ENCODE data around the gene BSND. TPM values are rescaled to one million over a fixed set of nuclear protein-coding genes. Genes with fewer than 3 reads are reported as not detected.

The BSND gene
- total RNA-seq, 1 donor from 2014 or later, result not detected

- no peak for ATAC-seq
- DNase-seq (ENCODE audit: low spot score), result peak; percentile 35
These were observed 23.2 kb upstream of the BSND start for GRCh38 chr1:54975356-54976108.

- peak; percentile 14 for DNase-seq (ENCODE audit: low spot score)
- ATAC-seq, result no peak
These were observed 22.0 kb upstream of the BSND start for GRCh38 chr1:54976747-54977146.

- ATAC-seq, result no peak
- DNase-seq (ENCODE audit: low spot score), result peak; percentile 29
These were observed 21.0 kb upstream of the BSND start for GRCh38 chr1:54977533-54978297.

- ATAC-seq, result no peak
- DNase-seq (ENCODE audit: low spot score), result peak; percentile 30
These were observed 20.0 kb upstream of the BSND start for GRCh38 chr1:54978528-54979326.

- no peak for ATAC-seq
- DNase-seq (ENCODE audit: low spot score), result peak; percentile 29
These were observed 19.3 kb upstream of the BSND start for GRCh38 chr1:54979327-54979891.

- ATAC-seq (no peak), DNase-seq (ENCODE audit: low spot score) (peak; percentile 31)
These were observed 18.6 kb upstream of the BSND start for GRCh38 chr1:54980046-54980527.

- peak; percentile 46 for DNase-seq (ENCODE audit: low spot score)
- ATAC-seq, result peak; percentile 88
These were observed 18.0 kb upstream of the BSND start, which contains the start of gene TMEM61 for GRCh38 chr1:54980528-54981241. Gene TMEM61, plus strand, starts transcription at chr1:54980628. Its CDS starts 438 bp downstream, at chr1:54981066.

GRCh38 chr1:54981466-54981865 is 17.3 kb upstream of the BSND start:
- ATAC-seq (no peak), DNase-seq (ENCODE audit: low spot score) (peak; percentile 23)

GRCh38 chr1:54982739-54983138 is 16.0 kb upstream of the BSND start:
- no peak for DNase-seq (ENCODE audit: low spot score)
- ATAC-seq, result no peak

GRCh38 chr1:54984131-54984842 is 14.4 kb upstream of the BSND start:
- ATAC-seq (no peak), DNase-seq (ENCODE audit: low spot score) (no peak)

- ATAC-seq, result no peak
- no peak for DNase-seq (ENCODE audit: low spot score)
These were observed 13.2 kb upstream of the BSND start for GRCh38 chr1:54985556-54985955.

GRCh38 chr1:54986025-54986424 is 12.7 kb upstream of the BSND start:
- DNase-seq (ENCODE audit: low spot score) (no peak), ATAC-seq (no peak)

- ATAC-seq, result no peak
- no peak for DNase-seq (ENCODE audit: low spot score)
These were observed 12.2 kb upstream of the BSND start for GRCh38 chr1:54986533-54986932.

- ATAC-seq (no peak), DNase-seq (ENCODE audit: low spot score) (no peak)
These were observed 11.3 kb upstream of the BSND start for GRCh38 chr1:54987427-54987826.

- no peak for DNase-seq (ENCODE audit: low spot score)
- ATAC-seq, result no peak
These were observed 10.6 kb upstream of the BSND start for GRCh38 chr1:54987919-54988705.

- no peak for ATAC-seq
- no peak for DNase-seq (ENCODE audit: low spot score)
These were observed 9.8 kb upstream of the BSND start for GRCh38 chr1:54988975-54989374.

GRCh38 chr1:54989473-54989872 is 9.3 kb upstream of the BSND start:
- peak; percentile 12 for ATAC-seq
- no peak for DNase-seq (ENCODE audit: low spot score)

- DNase-seq (ENCODE audit: low spot score) (no peak), ATAC-seq (peak; percentile 55)
These were observed 8.5 kb upstream of the BSND start for GRCh38 chr1:54989968-54990810.

Data from left lobe of liver (tissue), 2 donors.